HG02884 (cell line): ENCODE measurements around the gene ATG12.
A peak's percentile ranks its signal among the peaks of the same experiment; 100 is the strongest.
"Not testable (repeated sequence)": the region's sequence is repeated elsewhere in the genome, so short reads cannot be mapped to it uniquely, and the experiment has no call there.

Source experiments
- ATAC-seq: cut with Tn5 transposase; IDR thresholded peaks from one replicate; pipeline ENCODE4 v1.9.1; 2021; ENCODE audit warnings: mild to moderate bottlenecking, moderate library complexity; ENCODE audit not compliant: unreplicated experiment

The ATG12 gene

GRCh38 chr5:115843444-115844130, 2.2 kb upstream of the ATG12 start:
- no peak for ATAC-seq

- ATAC-seq = no peak
Observed at GRCh38 chr5:115842952-115843351, 1.6 kb upstream of the ATG12 start.

GRCh38 chr5:115842089-115842935, 947 bp upstream of the ATG12 start:
- ATAC-seq = peak; percentile 22

- no peak for ATAC-seq
Observed at GRCh38 chr5:115840873-115841272, 492 bp downstream of the ATG12 start.

- ATAC-seq = no peak
Observed at GRCh38 chr5:115838885-115839518, 2.4 kb downstream of the ATG12 start.

GRCh38 chr5:115835481-115835880, 5.9 kb downstream of the ATG12 start:
- no peak for ATAC-seq

- peak; percentile 70 for ATAC-seq
Observed at GRCh38 chr5:115831163-115831768, 10.1 kb downstream of the ATG12 start.

GRCh38 chr5:115829913-115830312, 11.5 kb downstream of the ATG12 start:
- no peak for ATAC-seq

GRCh38 chr5:115825948-115826347, 15.4 kb downstream of the ATG12 start:
- no peak for ATAC-seq

- ATAC-seq = not testable (repeated sequence)
Observed at GRCh38 chr5:115824983-115825382, 16.4 kb downstream of the ATG12 start.

GRCh38 chr5:115820846-115821245, 20.5 kb downstream of the ATG12 start:
- ATAC-seq = no peak

GRCh38 chr5:115818821-115819220, 22.5 kb downstream of the ATG12 start:
- ATAC-seq = no peak

GRCh38 chr5:115817386-115817785, 24.0 kb downstream of the ATG12 start:
- no peak for ATAC-seq

GRCh38 chr5:115816226-115817081, 24.9 kb downstream of the ATG12 start, which contains the start of gene CDO1:
Gene CDO1, minus strand, starts transcription at chr5:115816659. Its CDS starts 262 bp downstream, at chr5:115816397.
- ATAC-seq = no peak

- no peak for ATAC-seq
Observed at GRCh38 chr5:115815693-115816225, 25.6 kb downstream of the ATG12 start.

GRCh38 chr5:115815006-115815692, 26.2 kb downstream of the ATG12 start:
- ATAC-seq = no peak

GRCh38 chr5:115813719-115814118, 27.6 kb downstream of the ATG12 start:
- no peak for ATAC-seq

GRCh38 chr5:115812372-115812771, 29.0 kb downstream of the ATG12 start:
- ATAC-seq = no peak

GRCh38 chr5:115811406-115811805, 30.0 kb downstream of the ATG12 start:
- no peak for ATAC-seq
